ENCODE measurements around the gene BICDL1.

DNA sequence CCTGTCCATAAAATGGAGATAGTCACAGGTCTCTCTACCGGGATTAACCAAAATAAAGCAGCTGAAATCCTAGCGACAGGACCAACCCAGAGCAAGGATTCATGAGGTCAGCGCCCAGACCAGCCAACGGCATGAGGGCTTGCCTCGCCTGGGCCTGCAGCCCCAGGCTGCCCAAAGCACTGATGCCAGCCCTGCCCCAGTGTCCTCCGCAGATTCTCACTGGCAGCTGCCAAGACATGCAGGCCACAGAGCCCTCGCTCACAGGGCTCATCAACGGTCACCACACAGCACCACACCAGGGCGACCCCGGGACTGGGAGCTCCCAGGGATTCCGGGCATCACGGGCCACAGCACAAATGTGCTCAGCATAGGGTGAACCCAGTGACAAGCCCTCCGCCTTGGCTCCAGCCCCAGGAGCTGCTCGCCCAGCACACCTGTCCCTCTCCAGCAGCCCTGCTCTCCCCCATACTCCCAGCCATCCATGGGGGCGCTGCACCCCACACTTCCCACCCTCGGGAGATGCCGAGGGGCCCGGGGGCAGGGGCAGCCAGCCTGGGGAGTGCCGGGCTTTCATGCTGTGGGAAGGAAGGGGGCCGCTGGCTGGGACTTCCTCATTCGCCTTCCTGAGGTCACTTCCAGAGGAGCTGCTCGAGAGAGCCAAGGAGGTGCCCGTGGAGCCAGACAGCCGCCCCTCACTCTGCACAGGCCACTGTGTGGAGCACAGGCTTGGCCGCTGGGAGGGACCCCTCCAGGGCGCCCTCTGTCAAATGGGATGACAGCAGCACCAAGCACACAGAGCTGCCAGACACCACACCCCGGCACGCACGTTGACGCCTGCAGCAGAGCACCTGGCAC lies 113.4 kb downstream of the BICDL1 start:
- TF ChIP-seq, protein P1, sequence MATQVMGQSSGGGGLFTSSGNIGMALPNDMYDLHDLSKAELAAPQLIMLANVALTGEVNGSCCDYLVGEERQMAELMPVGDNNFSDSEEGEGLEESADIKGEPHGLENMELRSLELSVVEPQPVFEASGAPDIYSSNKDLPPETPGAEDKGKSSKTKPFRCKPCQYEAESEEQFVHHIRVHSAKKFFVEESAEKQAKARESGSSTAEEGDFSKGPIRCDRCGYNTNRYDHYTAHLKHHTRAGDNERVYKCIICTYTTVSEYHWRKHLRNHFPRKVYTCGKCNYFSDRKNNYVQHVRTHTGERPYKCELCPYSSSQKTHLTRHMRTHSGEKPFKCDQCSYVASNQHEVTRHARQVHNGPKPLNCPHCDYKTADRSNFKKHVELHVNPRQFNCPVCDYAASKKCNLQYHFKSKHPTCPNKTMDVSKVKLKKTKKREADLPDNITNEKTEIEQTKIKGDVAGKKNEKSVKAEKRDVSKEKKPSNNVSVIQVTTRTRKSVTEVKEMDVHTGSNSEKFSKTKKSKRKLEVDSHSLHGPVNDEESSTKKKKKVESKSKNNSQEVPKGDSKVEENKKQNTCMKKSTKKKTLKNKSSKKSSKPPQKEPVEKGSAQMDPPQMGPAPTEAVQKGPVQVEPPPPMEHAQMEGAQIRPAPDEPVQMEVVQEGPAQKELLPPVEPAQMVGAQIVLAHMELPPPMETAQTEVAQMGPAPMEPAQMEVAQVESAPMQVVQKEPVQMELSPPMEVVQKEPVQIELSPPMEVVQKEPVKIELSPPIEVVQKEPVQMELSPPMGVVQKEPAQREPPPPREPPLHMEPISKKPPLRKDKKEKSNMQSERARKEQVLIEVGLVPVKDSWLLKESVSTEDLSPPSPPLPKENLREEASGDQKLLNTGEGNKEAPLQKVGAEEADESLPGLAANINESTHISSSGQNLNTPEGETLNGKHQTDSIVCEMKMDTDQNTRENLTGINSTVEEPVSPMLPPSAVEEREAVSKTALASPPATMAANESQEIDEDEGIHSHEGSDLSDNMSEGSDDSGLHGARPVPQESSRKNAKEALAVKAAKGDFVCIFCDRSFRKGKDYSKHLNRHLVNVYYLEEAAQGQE (IDR thresholded peaks at IDR 0.05; ENCODE audit: insufficient replicate concordance, low read depth) = no peak
- TF ChIP-seq, protein P2, sequence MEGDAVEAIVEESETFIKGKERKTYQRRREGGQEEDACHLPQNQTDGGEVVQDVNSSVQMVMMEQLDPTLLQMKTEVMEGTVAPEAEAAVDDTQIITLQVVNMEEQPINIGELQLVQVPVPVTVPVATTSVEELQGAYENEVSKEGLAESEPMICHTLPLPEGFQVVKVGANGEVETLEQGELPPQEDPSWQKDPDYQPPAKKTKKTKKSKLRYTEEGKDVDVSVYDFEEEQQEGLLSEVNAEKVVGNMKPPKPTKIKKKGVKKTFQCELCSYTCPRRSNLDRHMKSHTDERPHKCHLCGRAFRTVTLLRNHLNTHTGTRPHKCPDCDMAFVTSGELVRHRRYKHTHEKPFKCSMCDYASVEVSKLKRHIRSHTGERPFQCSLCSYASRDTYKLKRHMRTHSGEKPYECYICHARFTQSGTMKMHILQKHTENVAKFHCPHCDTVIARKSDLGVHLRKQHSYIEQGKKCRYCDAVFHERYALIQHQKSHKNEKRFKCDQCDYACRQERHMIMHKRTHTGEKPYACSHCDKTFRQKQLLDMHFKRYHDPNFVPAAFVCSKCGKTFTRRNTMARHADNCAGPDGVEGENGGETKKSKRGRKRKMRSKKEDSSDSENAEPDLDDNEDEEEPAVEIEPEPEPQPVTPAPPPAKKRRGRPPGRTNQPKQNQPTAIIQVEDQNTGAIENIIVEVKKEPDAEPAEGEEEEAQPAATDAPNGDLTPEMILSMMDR (IDR thresholded peaks at IDR 0.05; ENCODE audit: insufficient read depth, low read length) = no peak
- peak; percentile 87 for TF ChIP-seq SPI1 (IDR thresholded peaks at IDR 0.05; ENCODE audit: borderline replicate concordance, low read depth)
